Activated T-helper 1 cell treated with anti-CD3 and anti-CD28 coated beads, Interleukin-12 subunit alpha, Interleukin-12 subunit beta, Interleukin-2, Interleukin-4 antibody, amounts not matched to agents 30 ng/mL and 10 ng/mL and 1 ng/mL, durations not matched to agents 14 hours and 24 hours and 36 hours (primary cell): ENCODE measurements around the gene EPSTI1. TPM values are rescaled to one million over a fixed set of nuclear protein-coding genes. Genes with fewer than 3 reads are reported as not detected.

Source experiments
- DNase-seq: peaks from one replicate; pipeline ENCODE4 v3.0.0; 2021; ENCODE audit warnings: low spot score
- H3K27ac Mint-ChIP-seq: one replicate; pipeline ENCODE4 v1.8.0; 2021; ENCODE audit warnings: mild to moderate bottlenecking, mixed read lengths
- H3K27me3 Mint-ChIP-seq: one replicate; pipeline ENCODE4 v1.8.0; 2022; ENCODE audit warnings: mild to moderate bottlenecking, moderate library complexity, mixed read lengths; ENCODE audit not compliant: insufficient read depth
- H3K36me3 Mint-ChIP-seq: one replicate; pipeline ENCODE4 v1.8.0; 2021; ENCODE audit warnings: low read depth, mixed read lengths
- H3K4me1 Mint-ChIP-seq: one replicate; pipeline ENCODE4 v1.8.0; 2021; ENCODE audit warnings: low read depth, mixed read lengths
- H3K4me3 Mint-ChIP-seq: one replicate; pipeline ENCODE4 v1.8.0; 2021; ENCODE audit warnings: mild to moderate bottlenecking, moderate library complexity, mixed read lengths
- H3K9me3 Mint-ChIP-seq: one replicate; pipeline ENCODE4 v1.8.0; 2021; ENCODE audit warnings: mixed read lengths
- intact Hi-C: fragments of 100-400 bp; cut with micrococcal nuclease; formaldehyde crosslinking; loops from one replicate; pipeline ENCODE4 v1.15.1; 2024
- total RNA-seq: library from RNA; stranded (reverse); gene quantifications from 2 replicates; pipeline ENCODE4 v1.2.3, GENCODE V29; 2022

EPSTI1 gene
- total RNA-seq, 1 donor from 2014 or later = 19.3 TPM

GRCh38 chr13:42895776-42896175 is 96.3 kb downstream of the EPSTI1 start:
- no peak for DNase-seq
- Mint-ChIP-seq H3K9me3 (no peaks in the 10 kb centered on the region), H3K27me3 (no peaks in the 10 kb centered on the region), H3K27ac (no peak overlapping the region), H3K4me3 (no peak overlapping the region), H3K36me3 (peaks cover 29% of the 10 kb centered on the region), H3K4me1 (peaks cover 8% of the 10 kb centered on the region)
- intact Hi-C loops = no loop called here

- DNase-seq = no peak
- intact Hi-C loops = no loop called here
- Mint-ChIP-seq H3K27me3 (no peaks in the 10 kb centered on the region), H3K4me1 (peaks cover 8% of the 10 kb centered on the region), H3K4me3 (no peak overlapping the region), H3K27ac (no peak overlapping the region), H3K9me3 (no peaks in the 10 kb centered on the region), H3K36me3 (peaks cover 24% of the 10 kb centered on the region)
Measured at GRCh38 chr13:42894765-42895243, 97.2 kb downstream of the EPSTI1 start.

DNA sequence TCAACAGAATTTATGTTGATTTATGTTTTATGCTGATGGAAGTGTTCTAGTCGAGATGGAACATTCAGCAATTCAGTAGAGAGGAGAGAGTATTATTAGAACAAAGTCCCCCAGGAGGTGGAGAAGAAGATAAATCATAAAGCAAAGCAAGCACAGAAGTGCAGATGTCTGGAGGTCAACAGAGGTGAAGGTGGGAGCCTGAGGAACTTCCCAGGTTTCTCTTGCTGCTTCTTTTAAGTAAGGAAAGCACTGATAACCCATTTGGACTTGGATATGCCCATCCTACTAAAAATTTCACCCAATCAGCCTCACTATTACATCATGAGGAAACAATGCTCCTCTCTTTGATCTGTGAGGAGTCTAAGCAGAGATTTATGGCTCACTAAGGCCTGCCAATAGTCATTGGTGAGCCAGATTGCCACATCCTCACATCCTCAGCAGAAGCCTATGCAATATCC is 98.8 kb downstream of the EPSTI1 start:
- no peak for DNase-seq
- no peaks in the 10 kb centered on the region for H3K27me3 Mint-ChIP-seq
- no peaks in the 10 kb centered on the region for H3K4me1 Mint-ChIP-seq
- H3K36me3 Mint-ChIP-seq = peaks cover 23% of the 10 kb centered on the region
- H3K27ac Mint-ChIP-seq = no peak overlapping the region
- no peak overlapping the region for H3K4me3 Mint-ChIP-seq
- intact Hi-C loops = no loop called here
- no peaks in the 10 kb centered on the region for H3K9me3 Mint-ChIP-seq

DNA sequence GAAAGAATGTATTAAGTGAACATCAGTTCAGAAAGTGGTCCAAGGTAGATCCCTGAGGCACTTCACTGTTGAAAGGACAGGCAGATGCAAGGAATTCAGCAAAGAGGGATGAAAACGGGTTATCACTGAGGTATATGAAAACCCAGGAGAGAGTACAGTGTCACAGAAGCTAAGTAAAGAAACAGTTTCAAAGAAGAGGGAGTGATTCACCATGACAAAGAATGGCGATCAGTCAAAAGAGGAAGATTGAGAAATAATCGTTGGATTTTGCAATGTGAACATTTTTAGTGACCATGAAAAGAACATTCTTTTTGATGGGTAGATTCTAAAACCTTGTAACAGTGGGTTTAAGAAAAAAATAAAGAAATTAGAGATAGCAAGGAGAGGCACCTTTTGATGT is 99.3 kb downstream of the EPSTI1 start:
- Mint-ChIP-seq H3K27me3 (no peaks in the 10 kb centered on the region), H3K27ac (no peak overlapping the region), H3K4me1 (no peaks in the 10 kb centered on the region), H3K36me3 (peaks cover 24% of the 10 kb centered on the region), H3K9me3 (no peaks in the 10 kb centered on the region), H3K4me3 (no peak overlapping the region)
- intact Hi-C loops = no loop called here
- DNase-seq = no peak

- no peak overlapping the region for H3K4me3 Mint-ChIP-seq
- peaks cover 27% of the 10 kb centered on the region for H3K36me3 Mint-ChIP-seq
- H3K9me3 Mint-ChIP-seq = no peaks in the 10 kb centered on the region
- intact Hi-C loops = no loop called here
- H3K27ac Mint-ChIP-seq = no peak overlapping the region
- H3K4me1 Mint-ChIP-seq = no peaks in the 10 kb centered on the region
- no peak for DNase-seq
- no peaks in the 10 kb centered on the region for H3K27me3 Mint-ChIP-seq
Measured at GRCh38 chr13:42891591-42891990, 100.5 kb downstream of the EPSTI1 start.

DNA sequence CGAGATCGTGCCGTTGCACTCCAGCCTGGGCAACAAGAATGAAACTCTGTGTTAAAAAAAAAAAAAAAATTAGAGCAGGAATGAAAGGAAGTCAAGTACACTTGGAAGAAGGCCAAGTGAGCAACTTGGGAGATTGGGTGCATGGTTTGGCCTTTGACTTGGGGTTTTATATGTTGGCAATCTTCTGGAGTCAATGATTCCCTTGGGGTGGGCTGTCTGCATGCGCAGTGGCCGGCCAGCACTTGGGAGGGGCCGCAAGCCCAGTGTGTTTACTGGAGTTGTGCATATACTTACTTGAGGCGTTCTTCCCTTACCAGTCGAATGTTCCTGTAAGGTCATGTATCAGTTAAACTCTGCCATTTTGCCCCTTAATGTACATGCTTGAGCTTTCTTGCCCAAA is 106.7 kb downstream of the EPSTI1 start:
- intact Hi-C loops = no loop called here
- H3K9me3 Mint-ChIP-seq = no peaks in the 10 kb centered on the region
- no peak overlapping the region for H3K4me3 Mint-ChIP-seq
- H3K36me3 Mint-ChIP-seq = peaks cover 27% of the 10 kb centered on the region
- no peak for DNase-seq
- H3K4me1 Mint-ChIP-seq = peaks cover 2% of the 10 kb centered on the region
- H3K27ac Mint-ChIP-seq = no peak overlapping the region
- peaks cover 3% of the 10 kb centered on the region for H3K27me3 Mint-ChIP-seq

DNA sequence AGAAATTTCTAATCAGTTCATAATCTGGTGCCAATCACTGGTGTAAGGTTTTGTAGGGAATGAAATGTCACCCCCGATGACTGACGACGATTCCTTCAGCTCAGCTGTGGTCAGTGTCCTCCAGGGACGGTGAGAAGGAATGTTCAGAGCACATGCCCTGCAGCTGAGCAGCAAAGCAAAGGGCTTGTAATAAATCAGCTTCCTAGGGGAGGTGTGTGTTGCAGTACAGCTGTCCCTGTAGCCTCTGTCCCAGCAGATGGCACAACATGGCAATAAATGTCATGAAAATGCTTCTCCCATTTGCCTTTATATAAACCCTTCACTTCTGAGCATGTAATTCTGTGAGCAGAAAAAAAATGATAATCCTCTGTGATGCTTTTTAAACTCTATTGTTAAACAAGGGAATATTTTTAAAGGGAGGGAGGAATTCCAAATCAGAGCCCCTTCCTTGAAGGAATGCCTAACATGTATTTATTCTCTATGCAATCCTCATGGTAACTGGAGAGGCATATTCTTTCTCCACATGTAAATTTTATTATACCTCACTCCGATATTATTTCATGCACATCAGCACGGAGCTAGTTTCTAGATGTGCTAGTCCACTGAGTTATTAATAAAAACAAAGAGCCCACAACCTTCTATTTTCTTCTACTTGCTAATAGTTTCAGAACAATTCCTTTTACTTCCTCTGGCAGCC is 108.1 kb downstream of the EPSTI1 start:
- no peak overlapping the region for H3K4me3 Mint-ChIP-seq
- no peak for DNase-seq
- intact Hi-C loops = no loop called here
- H3K4me1 Mint-ChIP-seq = peaks cover 8% of the 10 kb centered on the region
- peaks cover 22% of the 10 kb centered on the region for H3K36me3 Mint-ChIP-seq
- no peak overlapping the region for H3K27ac Mint-ChIP-seq
- H3K27me3 Mint-ChIP-seq = peaks cover 9% of the 10 kb centered on the region
- H3K9me3 Mint-ChIP-seq = no peaks in the 10 kb centered on the region

DNA sequence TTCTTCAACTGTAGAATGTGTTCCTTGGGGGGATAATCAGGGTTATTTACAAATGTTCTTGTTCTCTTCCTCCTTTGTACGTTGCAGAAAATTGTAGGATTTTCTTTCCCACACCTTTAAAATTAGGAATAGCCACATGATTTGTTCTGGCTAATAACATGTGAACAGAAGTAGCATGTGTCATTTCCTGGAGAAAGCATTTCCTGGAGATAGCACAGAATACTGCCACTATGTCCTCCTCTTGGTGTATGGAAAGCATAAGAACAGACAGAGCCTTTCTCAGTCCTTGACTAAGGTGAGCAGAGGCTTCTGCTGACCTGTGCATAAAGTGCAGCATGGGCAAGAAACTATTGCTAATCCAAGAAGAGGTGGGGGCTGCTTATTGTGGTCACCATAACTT is 108.9 kb downstream of the EPSTI1 start:
- Mint-ChIP-seq H3K4me1 (peaks cover 8% of the 10 kb centered on the region), H3K36me3 (peaks cover 19% of the 10 kb centered on the region), H3K27ac (no peak overlapping the region), H3K9me3 (no peaks in the 10 kb centered on the region), H3K27me3 (peaks cover 9% of the 10 kb centered on the region), H3K4me3 (no peak overlapping the region)
- intact Hi-C loops = no loop called here
- DNase-seq = no peak

DNA sequence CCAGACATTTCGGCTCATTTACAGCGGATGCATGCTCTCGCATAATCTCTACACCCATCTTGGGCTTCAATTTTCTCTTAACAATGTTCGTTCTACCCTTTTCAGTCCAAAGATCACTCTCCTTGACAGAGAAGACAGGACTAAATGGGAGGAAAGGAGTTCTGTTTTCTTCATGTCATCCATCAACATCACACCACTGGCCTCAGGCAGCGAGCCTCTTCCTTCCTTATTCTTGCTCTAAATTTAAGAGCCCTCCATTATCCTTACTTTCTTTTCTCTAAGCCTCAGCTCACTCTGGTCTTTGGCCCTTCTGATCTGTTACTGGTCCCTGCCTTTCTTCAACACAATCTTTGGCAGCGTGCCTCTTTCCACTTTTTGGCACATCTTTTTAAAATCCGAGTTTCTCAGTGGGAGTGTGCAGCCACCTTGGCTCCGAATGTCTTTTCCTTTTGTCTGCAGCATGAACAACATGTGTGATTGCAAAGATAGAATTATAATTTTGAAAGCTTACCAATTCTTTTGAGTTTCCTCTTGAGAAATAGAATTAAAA is 111.9 kb downstream of the EPSTI1 start:
- peaks cover 12% of the 10 kb centered on the region for H3K27me3 Mint-ChIP-seq

GRCh38 chr13:42878721-42879120 is 113.3 kb downstream of the EPSTI1 start:
- Mint-ChIP-seq H3K27ac (no peak overlapping the region), H3K9me3 (no peaks in the 10 kb centered on the region), H3K36me3 (no peaks in the 10 kb centered on the region), H3K4me3 (no peak overlapping the region), H3K4me1 (peaks cover 13% of the 10 kb centered on the region), H3K27me3 (peaks cover 14% of the 10 kb centered on the region)
- intact Hi-C loops = no loop called here
- no peak for DNase-seq

More for the DNA sequence above, 111.9 kb downstream of the EPSTI1 start:
- Mint-ChIP-seq H3K27ac (no peak overlapping the region), H3K4me3 (no peak overlapping the region), H3K9me3 (no peaks in the 10 kb centered on the region), H3K36me3 (peaks cover 3% of the 10 kb centered on the region), H3K4me1 (peaks cover 13% of the 10 kb centered on the region)
- no peak for DNase-seq
- intact Hi-C loops = no loop called here

- DNase-seq = no peak
- Mint-ChIP-seq H3K4me3 (no peak overlapping the region), H3K36me3 (no peaks in the 10 kb centered on the region), H3K9me3 (no peaks in the 10 kb centered on the region), H3K4me1 (peaks cover 13% of the 10 kb centered on the region), H3K27ac (no peak overlapping the region), H3K27me3 (peaks cover 13% of the 10 kb centered on the region)
- intact Hi-C loops = no loop called here
Measured at GRCh38 chr13:42876887-42877545, 115.0 kb downstream of the EPSTI1 start.

DNA sequence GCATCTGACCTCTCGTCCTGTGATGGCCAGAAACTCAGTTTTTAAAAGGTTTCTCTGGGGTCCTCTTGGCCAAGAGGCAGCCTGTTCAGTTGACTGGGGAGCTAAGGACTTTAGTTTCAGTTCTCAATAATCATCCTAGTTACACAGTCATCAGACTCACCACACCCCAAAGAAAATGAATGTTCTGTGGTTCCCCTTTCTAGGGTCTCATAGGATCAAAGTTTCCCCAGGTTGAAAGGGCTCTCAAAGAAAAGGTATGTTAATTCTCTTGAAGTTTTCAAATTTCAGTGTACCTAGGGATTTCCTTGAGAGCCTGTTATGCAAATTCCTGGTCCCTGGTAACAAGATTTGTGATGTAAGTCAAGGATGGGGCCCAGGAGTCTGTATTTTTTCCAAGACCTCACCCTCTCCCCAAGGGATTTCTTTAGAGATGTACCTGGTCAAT is 115.7 kb downstream of the EPSTI1 start:
- Mint-ChIP-seq H3K27ac (no peak overlapping the region), H3K36me3 (no peaks in the 10 kb centered on the region), H3K4me1 (peaks cover 13% of the 10 kb centered on the region), H3K4me3 (no peak overlapping the region), H3K9me3 (no peaks in the 10 kb centered on the region), H3K27me3 (peaks cover 12% of the 10 kb centered on the region)
- no peak for DNase-seq
- intact Hi-C loops = no loop called here
